C4-2B (cell line): ENCODE results near the gene ARID3B.

Experiments
- ZFX ChIP-seq: fragments of 450-650 bp; IDR thresholded peaks from 2 replicates; pipeline ENCODE4 v1.6.1; 2017
- TF ChIP-seq, protein P1 (sequence below): fragments of 450-650 bp; conservative IDR thresholded peaks from 2 replicates; pipeline ENCODE4 v1.5.1; 2017; ENCODE audit warnings: mild to moderate bottlenecking

DNA sequence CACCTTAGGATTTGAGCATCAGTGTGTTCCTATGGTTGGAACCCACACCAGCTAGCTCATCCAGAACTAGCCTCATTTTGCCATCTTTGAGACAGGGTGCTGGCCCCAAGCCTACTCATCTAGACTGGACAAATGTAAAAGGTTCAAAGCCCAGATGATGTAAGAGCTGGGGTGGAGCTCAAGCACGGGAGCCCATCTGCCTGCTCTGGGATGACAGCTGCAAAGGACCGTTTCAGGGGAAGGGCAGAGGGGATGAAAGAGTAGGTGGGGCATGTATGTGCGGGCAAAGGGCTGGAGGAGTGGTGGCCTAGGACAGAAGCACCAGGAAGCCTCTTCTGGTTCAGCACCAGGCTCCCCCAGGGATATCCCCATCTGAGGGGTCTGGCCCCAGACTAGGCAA, 90.4 kb downstream of the ARID3B start:
- TF ChIP-seq, protein P1, sequence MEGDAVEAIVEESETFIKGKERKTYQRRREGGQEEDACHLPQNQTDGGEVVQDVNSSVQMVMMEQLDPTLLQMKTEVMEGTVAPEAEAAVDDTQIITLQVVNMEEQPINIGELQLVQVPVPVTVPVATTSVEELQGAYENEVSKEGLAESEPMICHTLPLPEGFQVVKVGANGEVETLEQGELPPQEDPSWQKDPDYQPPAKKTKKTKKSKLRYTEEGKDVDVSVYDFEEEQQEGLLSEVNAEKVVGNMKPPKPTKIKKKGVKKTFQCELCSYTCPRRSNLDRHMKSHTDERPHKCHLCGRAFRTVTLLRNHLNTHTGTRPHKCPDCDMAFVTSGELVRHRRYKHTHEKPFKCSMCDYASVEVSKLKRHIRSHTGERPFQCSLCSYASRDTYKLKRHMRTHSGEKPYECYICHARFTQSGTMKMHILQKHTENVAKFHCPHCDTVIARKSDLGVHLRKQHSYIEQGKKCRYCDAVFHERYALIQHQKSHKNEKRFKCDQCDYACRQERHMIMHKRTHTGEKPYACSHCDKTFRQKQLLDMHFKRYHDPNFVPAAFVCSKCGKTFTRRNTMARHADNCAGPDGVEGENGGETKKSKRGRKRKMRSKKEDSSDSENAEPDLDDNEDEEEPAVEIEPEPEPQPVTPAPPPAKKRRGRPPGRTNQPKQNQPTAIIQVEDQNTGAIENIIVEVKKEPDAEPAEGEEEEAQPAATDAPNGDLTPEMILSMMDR: no peak
- TF ChIP-seq ZFX: no peak
